Fibroblast of lung (primary cell): ENCODE data around the gene GABRD. TPM values are rescaled to one million over a fixed set of nuclear protein-coding genes. Genes with fewer than 3 reads are reported as not detected.

Source experiments
- DNase-seq, 2 donors: peaks; one replicate each; pipeline versions ENCODE4 v3.0.0 to v3.0.0-alpha.2; 2010; ENCODE audit warnings: low read depth in 2 of 2
- H2AFZ ChIP-seq: 2 replicates; pipeline ENCODE4 v1.5.1; 2012; ENCODE audit warnings: low read length, control low read depth, inconsistent platforms
- H3K27ac ChIP-seq: 2 replicates; pipeline ENCODE4 v1.5.1; 2011; ENCODE audit warnings: low read length, control low read depth; ENCODE audit not compliant: insufficient read depth
- H3K27me3 ChIP-seq: 2 replicates; pipeline ENCODE4 v1.5.1; 2011; ENCODE audit warnings: mild to moderate bottlenecking, low read length; ENCODE audit not compliant: control insufficient read depth, insufficient read depth
- H3K36me3 ChIP-seq: 2 replicates; pipeline ENCODE4 v1.5.1; 2011; ENCODE audit warnings: low read length; ENCODE audit not compliant: control insufficient read depth, insufficient read depth
- H3K4me1 ChIP-seq: 2 replicates; pipeline ENCODE4 v1.5.1; 2011; ENCODE audit warnings: low read length; ENCODE audit not compliant: control insufficient read depth, insufficient read depth; ENCODE audit errors: extremely low read depth
- H3K4me2 ChIP-seq: 2 replicates; pipeline ENCODE4 v1.5.1; 2011; ENCODE audit warnings: low read length, control low read depth; ENCODE audit not compliant: insufficient read depth; ENCODE audit errors: extremely low read depth
- H3K4me3 ChIP-seq, 4 experiments: fragments of 200-600 bp in 1 of 4; sonication (generic) in 1 of 4; replicated peaks in 1 of 4; 2 replicates each; pipeline ENCODE4 v1.5.1; 2011 to 2016; ENCODE audit warnings: low read length in 4 of 4, low read depth in 3 of 4, mild to moderate bottlenecking in 3 of 4, control low read depth in 2 of 4, inconsistent platforms in 1 of 4, mixed read lengths in 1 of 4; ENCODE audit not compliant: insufficient read depth in 1 of 4; ENCODE audit errors: control extremely low read depth in 1 of 4
- H3K79me2 ChIP-seq: 2 replicates; pipeline ENCODE4 v1.5.1; 2012; ENCODE audit warnings: mild to moderate bottlenecking, low read length, inconsistent platforms; ENCODE audit not compliant: control insufficient read depth, insufficient read depth
- H3K9ac ChIP-seq: 2 replicates; pipeline ENCODE4 v1.5.1; 2011; ENCODE audit warnings: mild to moderate bottlenecking, low read length, control low read depth; ENCODE audit not compliant: insufficient read depth
- H3K9me3 ChIP-seq: 2 replicates; pipeline ENCODE4 v1.5.1; 2012; ENCODE audit warnings: low read depth, low read length; ENCODE audit not compliant: control insufficient read depth, insufficient read depth
- H4K20me1 ChIP-seq: 2 replicates; pipeline ENCODE4 v1.5.1; 2011; ENCODE audit warnings: low read length; ENCODE audit not compliant: control insufficient read depth, insufficient read depth; ENCODE audit errors: extremely low read depth
- EZH2 ChIP-seq: IDR thresholded peaks from 2 replicates; pipeline ENCODE4 v1.5.1; 2012; ENCODE audit warnings: low read length, control low read depth, mild to moderate bottlenecking; ENCODE audit errors: missing control alignments
- polyA plus RNA-seq, 2 donors: library from polyadenylated mRNA; depleted of rRNA in 1 of 2; stranded (reverse) in 1 of 2; unstranded in 1 of 2; fragments of >200 nt; gene quantifications; 2 replicates each; pipeline ENCODE4 v1.2.1, GENCODE V29; 2011 to 2012; ENCODE audit warnings: missing spikeins in 1 of 2
- total RNA-seq: library from RNA; depleted of rRNA; stranded (reverse); fragments of >200 nt; gene quantifications from 2 replicates; pipeline ENCODE4 v1.2.1, GENCODE V29; 2014
- TF ChIP-seq, protein P1 (sequence below), 2 donors: IDR thresholded peaks in 1 of 2; conservative IDR thresholded peaks in 1 of 2; 1 replicate in 1 of 2; 2 replicates in 1 of 2; pipeline ENCODE4 v1.5.1; 2011 to 2012; ENCODE audit warnings: low read length in 2 of 2, control low read depth in 1 of 2, inconsistent platforms in 1 of 2, low read depth in 1 of 2, mild to moderate bottlenecking in 1 of 2

GABRD gene
- total and polyA plus RNA-seq, 2 donors (not counting 1 experiment from before 2014, with no cell fraction given), result not detected

DNA sequence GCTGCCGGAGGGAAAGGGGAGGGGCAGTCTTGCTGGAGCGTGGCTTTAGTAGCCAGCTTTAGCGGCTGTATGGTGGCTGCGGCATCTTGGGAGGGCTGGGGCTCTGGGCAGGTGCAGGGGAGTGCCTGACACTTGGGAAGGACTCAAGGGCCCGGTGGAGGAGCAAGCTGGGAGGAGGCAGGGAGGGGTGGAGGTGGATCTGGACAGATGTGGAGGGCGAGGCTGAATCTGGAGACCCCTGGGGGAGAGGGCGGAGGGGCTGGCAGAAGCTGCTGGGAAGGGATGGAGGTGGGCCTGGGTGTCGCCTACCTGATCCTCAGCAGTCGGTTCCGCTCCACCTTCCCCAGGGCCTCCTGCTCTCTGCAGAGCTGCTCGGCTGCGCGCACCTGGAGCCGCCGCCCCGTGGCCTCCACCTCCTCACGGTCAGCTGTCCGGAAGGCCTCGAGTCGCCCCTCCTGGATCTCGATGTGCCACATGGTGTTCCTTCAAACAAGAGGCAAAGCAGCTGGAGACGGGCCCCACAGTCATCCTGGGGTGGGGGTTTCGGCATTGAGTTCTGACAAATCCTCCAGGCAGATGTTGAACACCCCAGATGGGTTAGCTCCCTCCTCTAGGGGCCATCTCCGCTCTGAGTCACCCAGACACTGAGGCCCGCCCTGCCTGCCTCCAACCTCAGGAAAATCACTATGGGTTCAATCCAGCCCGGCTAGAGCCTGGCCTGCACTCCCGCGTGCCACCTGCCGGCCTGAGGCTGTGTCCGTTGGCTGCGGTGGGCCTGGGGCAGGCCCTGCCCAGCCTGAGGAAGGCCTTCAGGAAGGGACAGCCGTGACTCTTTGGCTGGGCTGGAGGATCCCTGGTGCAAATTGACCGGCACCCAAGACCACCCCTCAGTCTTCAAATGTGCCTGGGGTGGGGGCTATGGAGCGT is 45.2 kb upstream of the GABRD start:
- no peak overlapping the region for H2AFZ ChIP-seq
- no peak overlapping the region for H3K27ac ChIP-seq
- no peak overlapping the region for H3K9ac ChIP-seq
- no peaks in the 10 kb centered on the region for H4K20me1 ChIP-seq
- no peak overlapping the region for H3K4me3 ChIP-seq
- no peaks in the 10 kb centered on the region for H3K27me3 ChIP-seq
- no peak overlapping the region for H3K4me2 ChIP-seq
- no peaks in the 10 kb centered on the region for H3K36me3 ChIP-seq
- H3K79me2 ChIP-seq, result no peaks in the 10 kb centered on the region
- no peak for DNase-seq
- H3K9me3 ChIP-seq, result peaks cover 5% of the 10 kb centered on the region
- no peaks in the 10 kb centered on the region for H3K4me1 ChIP-seq
- TF ChIP-seq, protein P1, sequence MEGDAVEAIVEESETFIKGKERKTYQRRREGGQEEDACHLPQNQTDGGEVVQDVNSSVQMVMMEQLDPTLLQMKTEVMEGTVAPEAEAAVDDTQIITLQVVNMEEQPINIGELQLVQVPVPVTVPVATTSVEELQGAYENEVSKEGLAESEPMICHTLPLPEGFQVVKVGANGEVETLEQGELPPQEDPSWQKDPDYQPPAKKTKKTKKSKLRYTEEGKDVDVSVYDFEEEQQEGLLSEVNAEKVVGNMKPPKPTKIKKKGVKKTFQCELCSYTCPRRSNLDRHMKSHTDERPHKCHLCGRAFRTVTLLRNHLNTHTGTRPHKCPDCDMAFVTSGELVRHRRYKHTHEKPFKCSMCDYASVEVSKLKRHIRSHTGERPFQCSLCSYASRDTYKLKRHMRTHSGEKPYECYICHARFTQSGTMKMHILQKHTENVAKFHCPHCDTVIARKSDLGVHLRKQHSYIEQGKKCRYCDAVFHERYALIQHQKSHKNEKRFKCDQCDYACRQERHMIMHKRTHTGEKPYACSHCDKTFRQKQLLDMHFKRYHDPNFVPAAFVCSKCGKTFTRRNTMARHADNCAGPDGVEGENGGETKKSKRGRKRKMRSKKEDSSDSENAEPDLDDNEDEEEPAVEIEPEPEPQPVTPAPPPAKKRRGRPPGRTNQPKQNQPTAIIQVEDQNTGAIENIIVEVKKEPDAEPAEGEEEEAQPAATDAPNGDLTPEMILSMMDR (conservative IDR thresholded peaks at IDR 0.05 in 1 of 2, IDR thresholded peaks at IDR 0.05 in 1 of 2; ENCODE audit: low read depth in 1 of 2, low read length in 2 of 2), result no peak
- no peak for TF ChIP-seq EZH2

DNA sequence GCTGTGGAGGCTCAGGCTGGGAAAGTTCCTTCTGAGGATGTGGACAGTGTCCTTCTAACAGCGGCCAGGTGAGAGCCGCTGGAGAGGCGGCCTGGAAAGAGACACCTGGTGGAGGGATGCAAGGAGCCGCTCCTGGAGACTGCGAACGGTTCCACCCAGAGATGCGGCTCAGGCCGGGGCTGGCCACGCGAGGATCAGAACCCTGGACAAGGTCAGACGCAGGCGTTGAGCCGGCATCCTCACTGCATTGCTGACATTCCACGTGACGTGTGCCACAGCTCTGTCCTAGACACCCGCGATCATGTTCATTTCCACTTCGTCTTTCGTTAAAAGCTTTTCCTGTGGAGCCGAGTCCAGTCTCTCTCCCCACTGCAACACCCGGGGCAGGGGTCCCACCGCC is 44.3 kb upstream of the GABRD start:
- no peak overlapping the region for H3K4me2 ChIP-seq
- TF ChIP-seq EZH2, result no peak
- TF ChIP-seq, protein P1 (conservative IDR thresholded peaks at IDR 0.05 in 1 of 2, IDR thresholded peaks at IDR 0.05 in 1 of 2; ENCODE audit: low read depth in 1 of 2, low read length in 2 of 2), result no peak

DNA sequence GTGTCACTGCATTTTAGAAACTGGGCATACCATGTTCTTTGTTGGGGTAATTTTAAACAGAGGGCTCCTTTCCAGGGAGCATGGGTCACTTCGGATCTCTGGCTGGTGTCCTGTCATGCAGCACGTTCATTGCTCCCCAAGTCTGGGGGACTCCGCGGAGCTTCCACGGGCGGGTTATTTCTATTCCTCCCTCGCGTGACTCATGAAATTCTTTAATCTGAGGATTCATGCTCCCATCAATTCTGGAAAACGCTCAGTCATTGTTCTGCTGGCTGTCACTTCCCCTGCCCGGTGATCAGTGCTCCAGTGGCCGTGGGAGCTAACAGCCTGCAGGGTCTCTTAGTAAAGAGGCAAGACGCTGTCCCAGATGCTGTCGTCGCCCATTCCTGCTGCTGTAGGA is 43.6 kb upstream of the GABRD start:
- Histone ChIP-seq H3K27me3 (no peaks in the 10 kb centered on the region), H3K9me3 (peaks cover 8% of the 10 kb centered on the region), H4K20me1 (no peaks in the 10 kb centered on the region), H3K79me2 (no peaks in the 10 kb centered on the region), H3K4me3 (no peak overlapping the region), H3K4me2 (no peak overlapping the region), H3K9ac (no peak overlapping the region), H3K4me1 (no peaks in the 10 kb centered on the region), H3K27ac (no peak overlapping the region), H3K36me3 (no peaks in the 10 kb centered on the region), H2AFZ (no peak overlapping the region)
- DNase-seq, result no peak
- TF ChIP-seq EZH2, result no peak
- TF ChIP-seq, protein P1 (conservative IDR thresholded peaks at IDR 0.05 in 1 of 2, IDR thresholded peaks at IDR 0.05 in 1 of 2; ENCODE audit: low read depth in 1 of 2, low read length in 2 of 2), result no peak

More for the DNA sequence above, 44.3 kb upstream of the GABRD start:
- Histone ChIP-seq H3K79me2 (no peaks in the 10 kb centered on the region), H3K4me1 (no peaks in the 10 kb centered on the region), H3K27ac (no peak overlapping the region), H3K9ac (no peak overlapping the region), H3K27me3 (no peaks in the 10 kb centered on the region), H3K9me3 (peaks cover 8% of the 10 kb centered on the region), H4K20me1 (no peaks in the 10 kb centered on the region), H3K36me3 (no peaks in the 10 kb centered on the region), H2AFZ (no peak overlapping the region), H3K4me3 (no peak overlapping the region)
- no peak for DNase-seq
